HCT116 (cell line): Measurements from ENCODE around the gene DDI2.

Source experiments
- EZH2 ChIP-seq: fragments of 200-600 bp; sonication (generic); IDR thresholded peaks from 2 replicates; pipeline ENCODE4 v1.6.1; 2017; ENCODE audit warnings: antibody characterized with exemption, mixed run types
- POLR2A ChIP-seq: IDR thresholded peaks from 2 replicates; pipeline ENCODE4 v1.7.0; 2011; ENCODE audit warnings: borderline replicate concordance; ENCODE audit not compliant: insufficient read depth, insufficient read length; ENCODE audit errors: extremely low read depth
- YY1 ChIP-seq: IDR thresholded peaks from 2 replicates; pipeline ENCODE4 v1.6.1; 2011; ENCODE audit warnings: low read length, low read depth, moderate library complexity, mild to moderate bottlenecking; ENCODE audit not compliant: insufficient replicate concordance; ENCODE audit errors: extremely low read depth
- TF ChIP-seq, protein P1 (sequence below), 3 experiments: fragments of 200-600 bp in 1 of 3; sonication (generic) in 1 of 3; IDR thresholded peaks in 2 of 3; conservative IDR thresholded peaks in 1 of 3; 2 replicates each; pipeline ENCODE4 v1.5.1; 2012 to 2017; ENCODE audit warnings: low read depth in 2 of 3, low read length in 2 of 3, antibody characterized with exemption in 1 of 3, borderline replicate concordance in 1 of 3, control low read depth in 1 of 3, mild to moderate bottlenecking in 1 of 3, mixed read lengths in 1 of 3, mixed run types in 1 of 3, moderate library complexity in 1 of 3; ENCODE audit not compliant: insufficient read depth in 1 of 3

DNA sequence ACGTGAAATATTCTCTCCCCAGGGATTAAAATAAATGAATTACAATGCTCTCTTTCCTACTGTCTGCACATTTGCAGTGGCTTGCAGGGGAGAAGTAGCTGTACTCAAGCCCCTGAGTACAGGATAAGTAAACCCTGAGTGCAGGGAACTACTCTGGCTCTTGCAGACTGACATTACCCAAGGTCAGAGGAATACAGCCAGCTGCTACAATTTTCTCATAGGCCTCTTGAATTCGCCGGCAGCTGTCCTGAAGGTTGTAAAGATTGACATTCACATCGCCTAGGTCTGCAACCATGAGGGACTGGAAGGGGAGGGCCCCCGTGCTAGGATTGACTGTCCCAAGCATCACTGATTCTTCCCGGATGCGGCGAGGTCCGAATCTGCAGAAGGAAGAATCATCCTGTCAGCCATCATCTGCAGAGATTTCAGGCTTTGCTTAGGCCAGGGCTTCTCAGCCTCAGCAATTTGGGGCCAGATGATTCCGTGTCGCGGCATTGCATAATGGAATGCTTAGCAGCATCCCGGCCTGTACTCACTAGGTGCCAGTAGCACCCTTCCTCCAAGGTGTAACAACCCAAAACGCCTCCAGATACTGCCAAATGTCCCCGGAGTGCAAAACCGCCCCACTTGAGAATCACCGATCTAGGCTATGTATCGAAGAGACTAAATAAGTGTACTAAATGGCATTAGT lies 34.1 kb upstream of the DDI2 start:
- no peak for TF ChIP-seq POLR2A
- TF ChIP-seq, protein P1, sequence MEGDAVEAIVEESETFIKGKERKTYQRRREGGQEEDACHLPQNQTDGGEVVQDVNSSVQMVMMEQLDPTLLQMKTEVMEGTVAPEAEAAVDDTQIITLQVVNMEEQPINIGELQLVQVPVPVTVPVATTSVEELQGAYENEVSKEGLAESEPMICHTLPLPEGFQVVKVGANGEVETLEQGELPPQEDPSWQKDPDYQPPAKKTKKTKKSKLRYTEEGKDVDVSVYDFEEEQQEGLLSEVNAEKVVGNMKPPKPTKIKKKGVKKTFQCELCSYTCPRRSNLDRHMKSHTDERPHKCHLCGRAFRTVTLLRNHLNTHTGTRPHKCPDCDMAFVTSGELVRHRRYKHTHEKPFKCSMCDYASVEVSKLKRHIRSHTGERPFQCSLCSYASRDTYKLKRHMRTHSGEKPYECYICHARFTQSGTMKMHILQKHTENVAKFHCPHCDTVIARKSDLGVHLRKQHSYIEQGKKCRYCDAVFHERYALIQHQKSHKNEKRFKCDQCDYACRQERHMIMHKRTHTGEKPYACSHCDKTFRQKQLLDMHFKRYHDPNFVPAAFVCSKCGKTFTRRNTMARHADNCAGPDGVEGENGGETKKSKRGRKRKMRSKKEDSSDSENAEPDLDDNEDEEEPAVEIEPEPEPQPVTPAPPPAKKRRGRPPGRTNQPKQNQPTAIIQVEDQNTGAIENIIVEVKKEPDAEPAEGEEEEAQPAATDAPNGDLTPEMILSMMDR (IDR thresholded peaks at IDR 0.05 in 2 of 3, conservative IDR thresholded peaks at IDR 0.05 in 1 of 3; ENCODE audit: borderline replicate concordance in 1 of 3, insufficient read depth in 1 of 3, low read depth in 2 of 3, low read length in 2 of 3): no peak
- TF ChIP-seq EZH2: no peak
- TF ChIP-seq YY1: no peak
